ENCODE results near the gene SPR.

SPR gene

DNA sequence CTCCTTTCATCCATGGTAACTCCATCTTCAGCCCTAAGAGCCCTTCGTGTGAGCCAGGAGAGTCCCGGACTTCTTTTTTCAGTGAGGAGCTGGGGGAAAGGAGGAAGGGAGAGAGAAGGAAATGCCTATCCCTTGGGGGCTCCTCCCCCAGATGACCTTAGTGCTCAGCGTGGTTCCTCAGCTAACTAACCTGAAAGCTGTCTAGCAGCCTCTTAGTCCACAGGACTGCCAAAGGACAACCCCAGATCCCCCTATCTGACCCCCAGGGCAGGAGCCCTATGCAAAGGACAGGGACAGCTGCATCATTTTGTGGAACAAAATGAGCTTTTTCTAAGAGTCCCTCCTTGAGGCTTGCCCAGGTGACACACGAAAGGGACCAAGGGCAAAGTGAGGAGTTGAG, 7.9 kb downstream of the SPR start:
- Histone ChIP-seq H3K4me3 (ENCODE audit: control insufficient read depth in 1 of 7, extremely low read depth in 1 of 7, insufficient read depth in 4 of 7, low read depth in 2 of 7, low read length in 6 of 7) (no peak overlapping the region), H3K36me3 (ENCODE audit: control insufficient read depth in 4 of 4, insufficient read depth in 4 of 4, low read length in 3 of 4) (no peaks in the 10 kb centered on the region), H3K9me3 (ENCODE audit: control extremely low read depth in 1 of 5, control insufficient read depth in 4 of 5, insufficient read depth in 2 of 5, low read depth in 1 of 5, low read length in 4 of 5) (no peaks in the 10 kb centered on the region), H3K4me1 (ENCODE audit: control extremely low read depth in 1 of 4, control insufficient read depth in 4 of 4, insufficient read depth in 4 of 4, low read length in 3 of 4) (peaks cover 0 to 3% (median 0%) of the 10 kb centered on the region in 4 experiments), H3K27me3 (replicated peaks in 2 of 5; ENCODE audit: control insufficient read depth in 4 of 5, insufficient read depth in 5 of 5, low read length in 4 of 5) (peaks cover 0 to 47% (median 14%) of the 10 kb centered on the region in 5 experiments), H3K27ac (ENCODE audit: insufficient read depth in 1 of 2, low read depth in 1 of 2, low read length in 2 of 2, poor library complexity in 1 of 2, severe bottlenecking in 2 of 2) (no peak overlapping the region)
- ChIA-PET CTCF (interaction anchor here (0.7 to 7.8 kb wide), 11 partner anchors 11 to 317 kb away, joined by 3 to 86 read pairs (median 8); no protein-coding TSS in a partner anchor), POLR2A (no interaction called here)
- no peak for DNase-seq
- WGBS (ENCODE audit: insufficient coverage), result 55% methylated on average over 2 of the region's 4 CpGs

DNA sequence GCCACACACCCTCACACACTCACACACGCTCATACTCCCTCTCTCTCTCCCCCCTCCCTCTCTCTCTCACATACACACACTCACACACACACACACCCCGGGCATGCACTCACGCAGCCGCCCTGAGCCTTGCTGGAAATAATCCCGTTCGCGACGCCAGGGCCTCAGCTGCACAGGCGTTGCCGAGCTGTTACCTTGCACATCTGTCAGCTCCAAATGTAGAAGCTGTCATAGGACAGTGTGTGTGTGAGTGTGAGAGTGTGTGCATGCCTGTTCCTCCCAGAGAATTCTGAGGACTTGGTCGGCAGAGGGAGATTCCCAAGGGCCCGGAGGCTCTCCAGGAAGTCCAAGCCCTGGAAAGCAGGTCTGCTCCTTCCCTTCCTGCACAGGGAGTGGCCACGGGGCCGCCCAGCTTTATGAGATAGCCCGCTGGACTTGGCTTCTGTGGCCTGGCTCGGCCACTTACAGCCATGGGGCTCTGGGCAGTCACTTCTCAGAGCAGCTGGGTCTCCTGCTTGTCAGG, 8.6 kb downstream of the SPR start:
- no peak overlapping the region for H3K4me3 ChIP-seq (ENCODE audit: control insufficient read depth in 1 of 7, extremely low read depth in 1 of 7, insufficient read depth in 4 of 7, low read depth in 2 of 7, low read length in 6 of 7)
- 27% methylated on average over 12 of the region's 16 CpGs for WGBS (ENCODE audit: insufficient coverage)
- no peaks in the 10 kb centered on the region for H3K9me3 ChIP-seq (ENCODE audit: control extremely low read depth in 1 of 5, control insufficient read depth in 4 of 5, insufficient read depth in 2 of 5, low read depth in 1 of 5, low read length in 4 of 5)
- POLR2A ChIA-PET, result no interaction called here
- DNase-seq, result peak in 2 of 3 donors; percentile 25 to 36
- H3K36me3 ChIP-seq (ENCODE audit: control insufficient read depth in 4 of 4, insufficient read depth in 4 of 4, low read length in 3 of 4), result no peaks in the 10 kb centered on the region
- no peak overlapping the region for H3K27ac ChIP-seq (ENCODE audit: insufficient read depth in 1 of 2, low read depth in 1 of 2, low read length in 2 of 2, poor library complexity in 1 of 2, severe bottlenecking in 2 of 2)
- peaks cover 0 to 3% (median 0%) of the 10 kb centered on the region in 4 experiments for H3K4me1 ChIP-seq (ENCODE audit: control extremely low read depth in 1 of 4, control insufficient read depth in 4 of 4, insufficient read depth in 4 of 4, low read length in 3 of 4)
- H3K27me3 ChIP-seq (replicated peaks in 2 of 5; ENCODE audit: control insufficient read depth in 4 of 5, insufficient read depth in 5 of 5, low read length in 4 of 5), result peaks cover 0 to 54% (median 14%) of the 10 kb centered on the region in 5 experiments
- CTCF ChIA-PET, result interaction anchor here (0.7 to 7.8 kb wide), 8 partner anchors 10 to 317 kb away, joined by 3 to 86 read pairs (median 8); no protein-coding TSS in a partner anchor

DNA sequence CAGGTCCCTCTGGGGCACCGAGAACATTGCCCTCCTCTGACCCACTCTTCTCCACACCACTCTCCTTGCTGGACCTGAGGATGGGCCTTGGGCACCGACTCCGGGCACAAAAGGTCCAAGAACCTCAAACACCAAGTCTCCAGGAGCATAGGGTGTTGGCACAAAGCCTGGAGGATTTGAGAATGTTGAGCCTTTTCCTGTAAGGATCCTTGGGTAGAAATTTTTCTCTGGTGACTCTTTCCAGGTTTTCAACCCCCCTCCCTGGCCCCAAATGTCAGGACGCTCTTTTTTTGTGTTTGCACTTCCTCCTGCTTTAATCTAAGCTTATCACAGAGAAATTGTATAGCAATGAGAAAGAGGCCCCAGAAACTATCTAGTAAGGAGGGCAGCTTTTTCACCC, 9.2 kb downstream of the SPR start:
- Histone ChIP-seq H3K27me3 (replicated peaks in 2 of 5; ENCODE audit: control insufficient read depth in 4 of 5, insufficient read depth in 5 of 5, low read length in 4 of 5) (peaks cover 0 to 60% (median 20%) of the 10 kb centered on the region in 5 experiments), H3K4me1 (ENCODE audit: control extremely low read depth in 1 of 4, control insufficient read depth in 4 of 4, insufficient read depth in 4 of 4, low read length in 3 of 4) (peaks cover 0 to 3% (median 0%) of the 10 kb centered on the region in 4 experiments), H3K27ac (ENCODE audit: insufficient read depth in 1 of 2, low read depth in 1 of 2, low read length in 2 of 2, poor library complexity in 1 of 2, severe bottlenecking in 2 of 2) (no peak overlapping the region), H3K36me3 (ENCODE audit: control insufficient read depth in 4 of 4, insufficient read depth in 4 of 4, low read length in 3 of 4) (no peaks in the 10 kb centered on the region), H3K4me3 (ENCODE audit: control insufficient read depth in 1 of 7, extremely low read depth in 1 of 7, insufficient read depth in 4 of 7, low read depth in 2 of 7, low read length in 6 of 7) (no peak overlapping the region), H3K9me3 (ENCODE audit: control extremely low read depth in 1 of 5, control insufficient read depth in 4 of 5, insufficient read depth in 2 of 5, low read depth in 1 of 5, low read length in 4 of 5) (no peaks in the 10 kb centered on the region)
- CTCF ChIA-PET, result interaction anchor here (0.7 to 7.8 kb wide), 7 partner anchors 10 to 316 kb away, joined by 3 to 86 read pairs (median 8); no protein-coding TSS in a partner anchor
- no peak for DNase-seq
- POLR2A ChIA-PET, result no interaction called here
- 60% methylated on average over 1 of the region's 4 CpGs for WGBS (ENCODE audit: insufficient coverage)

DNA sequence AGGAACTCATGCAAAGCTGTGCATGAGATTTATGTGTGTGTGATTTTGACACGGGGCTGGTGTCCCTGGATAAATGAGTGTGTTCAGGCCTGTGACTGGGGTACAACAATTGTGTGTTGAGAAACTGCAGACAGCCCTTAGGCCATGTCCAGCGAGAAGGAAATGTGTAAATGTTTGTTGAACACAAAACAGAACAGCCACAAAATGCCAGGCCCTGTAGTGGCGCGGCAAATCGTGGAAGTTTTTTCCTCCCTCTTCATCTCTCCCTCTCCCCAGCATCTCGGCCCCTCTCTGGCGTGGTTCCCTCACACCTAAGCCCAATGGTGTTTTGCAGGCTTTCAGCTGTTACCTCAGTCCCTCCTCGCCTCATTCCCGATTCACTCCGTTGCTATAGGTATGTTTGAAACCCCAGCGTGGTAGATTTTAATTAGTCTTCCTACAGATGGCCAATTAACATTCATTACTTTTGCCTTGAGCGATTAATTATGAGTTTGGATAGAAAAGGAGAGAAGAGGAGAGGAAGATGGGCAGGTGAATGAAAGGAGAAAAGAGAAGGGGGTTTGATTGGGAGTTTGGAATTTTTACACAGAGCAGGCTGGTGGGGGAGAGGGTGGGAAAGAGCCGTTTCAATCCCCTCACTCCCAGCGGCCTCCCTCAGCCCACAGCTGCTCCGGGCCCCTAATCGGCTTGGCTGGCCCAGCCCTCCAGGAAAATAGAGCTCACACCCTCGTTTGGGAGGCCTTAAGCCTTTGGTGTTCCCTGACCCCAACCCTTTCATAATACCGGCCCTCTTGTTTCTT, 10.8 kb downstream of the SPR start:
- ChIA-PET CTCF (interaction anchor here (0.6 to 1.4 kb wide), 6 partner anchors 11 to 180 kb away, joined by 3 to 4 read pairs (median 3); no protein-coding TSS in a partner anchor), POLR2A (no interaction called here)

DNA sequence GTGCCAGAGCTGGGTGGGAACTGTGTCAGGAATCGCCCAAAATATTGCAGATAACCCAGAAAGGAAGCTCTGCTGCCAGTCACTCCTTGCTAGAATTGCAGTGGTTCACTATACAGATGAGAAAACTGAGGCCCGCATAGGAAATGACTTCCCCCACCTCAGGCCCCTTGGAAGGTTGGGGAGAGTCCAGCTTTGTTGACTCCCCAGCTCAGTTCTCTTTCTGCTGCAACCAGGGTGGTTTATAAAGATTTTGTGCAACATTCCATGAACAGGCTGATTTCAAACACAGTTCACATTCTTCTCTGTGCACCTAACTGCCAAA, 11.3 kb downstream of the SPR start:
- Histone ChIP-seq H3K4me1 (ENCODE audit: control extremely low read depth in 1 of 4, control insufficient read depth in 4 of 4, insufficient read depth in 4 of 4, low read length in 3 of 4) (peaks cover 0 to 3% (median 0%) of the 10 kb centered on the region in 4 experiments), H3K4me3 (ENCODE audit: control insufficient read depth in 1 of 7, extremely low read depth in 1 of 7, insufficient read depth in 4 of 7, low read depth in 2 of 7, low read length in 6 of 7) (no peak overlapping the region), H3K36me3 (ENCODE audit: control insufficient read depth in 4 of 4, insufficient read depth in 4 of 4, low read length in 3 of 4) (no peaks in the 10 kb centered on the region), H3K27me3 (replicated peaks in 2 of 5; ENCODE audit: control insufficient read depth in 4 of 5, insufficient read depth in 5 of 5, low read length in 4 of 5) (peaks cover 0 to 73% (median 23%) of the 10 kb centered on the region in 5 experiments), H3K9me3 (ENCODE audit: control extremely low read depth in 1 of 5, control insufficient read depth in 4 of 5, insufficient read depth in 2 of 5, low read depth in 1 of 5, low read length in 4 of 5) (no peaks in the 10 kb centered on the region), H3K27ac (ENCODE audit: insufficient read depth in 1 of 2, low read depth in 1 of 2, low read length in 2 of 2, poor library complexity in 1 of 2, severe bottlenecking in 2 of 2) (no peak overlapping the region)
- no peak for DNase-seq
- ChIA-PET POLR2A (no interaction called here), CTCF (interaction anchor here (0.7 to 1.4 kb wide), 5 partner anchors 12 to 180 kb away, joined by 3 to 4 read pairs (median 3); no protein-coding TSS in a partner anchor)
- WGBS (ENCODE audit: insufficient coverage), result 92% methylated on average over 2 of the region's 2 CpGs

More for the DNA sequence above, 10.8 kb downstream of the SPR start:
- Histone ChIP-seq H3K27ac (ENCODE audit: insufficient read depth in 1 of 2, low read depth in 1 of 2, low read length in 2 of 2, poor library complexity in 1 of 2, severe bottlenecking in 2 of 2) (no peak overlapping the region), H3K4me3 (ENCODE audit: control insufficient read depth in 1 of 7, extremely low read depth in 1 of 7, insufficient read depth in 4 of 7, low read depth in 2 of 7, low read length in 6 of 7) (no peak overlapping the region), H3K27me3 (replicated peaks in 2 of 5; ENCODE audit: control insufficient read depth in 4 of 5, insufficient read depth in 5 of 5, low read length in 4 of 5) (peaks cover 0 to 68% (median 23%) of the 10 kb centered on the region in 5 experiments), H3K4me1 (ENCODE audit: control extremely low read depth in 1 of 4, control insufficient read depth in 4 of 4, insufficient read depth in 4 of 4, low read length in 3 of 4) (peaks cover 0 to 3% (median 0%) of the 10 kb centered on the region in 4 experiments), H3K9me3 (ENCODE audit: control extremely low read depth in 1 of 5, control insufficient read depth in 4 of 5, insufficient read depth in 2 of 5, low read depth in 1 of 5, low read length in 4 of 5) (no peaks in the 10 kb centered on the region), H3K36me3 (ENCODE audit: control insufficient read depth in 4 of 4, insufficient read depth in 4 of 4, low read length in 3 of 4) (no peaks in the 10 kb centered on the region)
- no peak for DNase-seq
- 89% methylated on average over 15 of the region's 18 CpGs for WGBS (ENCODE audit: insufficient coverage)

DNA sequence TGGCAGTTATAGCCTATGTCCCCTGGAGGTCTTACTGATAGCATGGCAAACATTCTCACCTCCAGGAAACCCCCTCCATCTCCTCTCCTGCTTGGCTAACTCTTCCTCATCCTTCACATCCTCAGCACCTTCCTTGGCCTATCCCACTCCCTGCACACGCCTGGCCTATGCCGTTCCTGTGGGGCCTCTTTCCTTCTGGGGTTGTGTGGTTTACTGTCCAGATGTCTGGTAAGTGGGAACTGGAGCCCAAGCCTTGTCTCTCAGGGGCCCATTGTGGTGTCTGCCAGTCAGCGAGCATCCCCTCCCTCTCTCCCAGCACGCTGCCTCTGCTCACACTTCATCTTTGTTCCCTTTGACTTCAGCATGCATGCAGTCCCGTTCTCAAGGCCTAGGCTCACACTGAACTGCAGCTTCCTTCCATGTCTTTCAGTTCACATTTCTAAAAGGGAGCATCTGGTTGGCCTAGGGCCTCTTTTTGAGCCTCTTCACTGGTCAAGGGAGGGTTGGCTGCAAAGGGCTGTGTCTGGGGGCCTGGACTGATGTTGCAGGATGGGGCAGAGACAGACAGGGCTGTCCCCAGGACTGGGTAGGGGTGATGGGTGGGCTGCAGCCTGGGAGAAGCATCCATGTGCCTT, 13.1 kb downstream of the SPR start:
- Histone ChIP-seq H3K4me3 (ENCODE audit: control insufficient read depth in 1 of 7, extremely low read depth in 1 of 7, insufficient read depth in 4 of 7, low read depth in 2 of 7, low read length in 6 of 7) (no peak overlapping the region), H3K27me3 (replicated peaks in 2 of 5; ENCODE audit: control insufficient read depth in 4 of 5, insufficient read depth in 5 of 5, low read length in 4 of 5) (peaks cover 0 to 72% (median 21%) of the 10 kb centered on the region in 5 experiments), H3K36me3 (ENCODE audit: control insufficient read depth in 4 of 4, insufficient read depth in 4 of 4, low read length in 3 of 4) (no peaks in the 10 kb centered on the region), H3K27ac (ENCODE audit: insufficient read depth in 1 of 2, low read depth in 1 of 2, low read length in 2 of 2, poor library complexity in 1 of 2, severe bottlenecking in 2 of 2) (no peak overlapping the region), H3K9me3 (ENCODE audit: control extremely low read depth in 1 of 5, control insufficient read depth in 4 of 5, insufficient read depth in 2 of 5, low read depth in 1 of 5, low read length in 4 of 5) (no peaks in the 10 kb centered on the region), H3K4me1 (ENCODE audit: control extremely low read depth in 1 of 4, control insufficient read depth in 4 of 4, insufficient read depth in 4 of 4, low read length in 3 of 4) (peaks cover 0 to 3% (median 0%) of the 10 kb centered on the region in 4 experiments)
- POLR2A ChIA-PET, result no interaction called here
- CTCF ChIA-PET, result no interaction called here
- whole genome bisulfite sequencing (ENCODE audit: insufficient coverage), result 100% methylated on average over 2 of the region's 5 CpGs
- DNase-seq, result no peak

Data from common myeloid progenitor, CD34-positive (primary cell).